Measurements from ENCODE around the gene DST. TPM values are rescaled to one million over a fixed set of nuclear protein-coding genes. Genes with fewer than 3 reads are reported as not detected.

Gene DST
- polyA plus RNA-seq, 1 of the 3 experiments (the other 2 are of a cell fraction), result 64.3 TPM

GRCh38 chr6:56458324-56458884, 184.3 kb downstream of the DST start:
- no peak for DNase-seq
- Histone ChIP-seq H3F3A (replicated peaks; ENCODE audit: insufficient read depth) (peaks cover 35% of the 10 kb centered on the region), H4K20me1 (ENCODE audit: insufficient read depth) (no peaks in the 10 kb centered on the region), H3K27me3 (ENCODE audit: insufficient read depth) (no peaks in the 10 kb centered on the region), H3K9me2 (no peaks in the 10 kb centered on the region), H3K4me2 (no peak overlapping the region), H3K9me3 (no peaks in the 10 kb centered on the region), H3K4me3 (ENCODE audit: low read depth in 2 of 2, low read length in 1 of 2) (no peak overlapping the region), H3K9ac (no peak overlapping the region), H2AFZ (ENCODE audit: low read depth) (no peak overlapping the region), H3K4me1 (ENCODE audit: control insufficient read depth in 1 of 2, insufficient read depth in 2 of 2, low read depth in 1 of 2, low read length in 1 of 2) (no peaks in the 10 kb centered on the region), H3K36me3 (replicated peaks in 1 of 2; ENCODE audit: control insufficient read depth in 1 of 2, insufficient read depth in 2 of 2, low read length in 1 of 2) (peaks cover 83 to 90% of the 10 kb centered on the region in 2 experiments), H3K27ac (ENCODE audit: low read depth in 2 of 2, low read length in 1 of 2) (peak overlapping the region; percentile 34 to 55; a peak in 3 of 4 replicates), H3K79me2 (ENCODE audit: insufficient read depth) (no peaks in the 10 kb centered on the region)
- TF ChIP-seq FOXM1 (IDR thresholded peaks at IDR 0.05; ENCODE audit: low read depth) (no peak), EZH2phosphoT487 (IDR thresholded peaks at IDR 0.05; ENCODE audit: borderline replicate concordance, low read depth) (no peak), EP300 (IDR thresholded peaks at IDR 0.05; ENCODE audit: borderline replicate concordance in 1 of 2, low read depth in 1 of 2, low read length in 1 of 2) (no peak), POLR2AphosphoS5 (IDR thresholded peaks at IDR 0.05; ENCODE audit: low read depth, low read length) (no peak), TCF12 (IDR thresholded peaks at IDR 0.05) (no peak), MEF2A (IDR thresholded peaks at IDR 0.05; ENCODE audit: borderline replicate concordance, low read depth) (no peak), FOXJ3 (CRISPR knock-in tag; IDR thresholded peaks at IDR 0.05) (no peak), NRF1 (IDR thresholded peaks at IDR 0.05; ENCODE audit: low read depth, low read length) (no peak), MXI1 (IDR thresholded peaks at IDR 0.05; ENCODE audit: low read depth, low read length) (no peak), CTCF (IDR thresholded peaks at IDR 0.05) (no peak), RXRA (IDR thresholded peaks at IDR 0.05; ENCODE audit: borderline replicate concordance, low read depth) (no peak), ELF1 (IDR thresholded peaks at IDR 0.05) (no peak), SMC3 (IDR thresholded peaks at IDR 0.05; ENCODE audit: low read depth, low read length) (no peak), IRF3 (IDR thresholded peaks at IDR 0.05; ENCODE audit: low read depth, low read length) (no peak), RAD21 (IDR thresholded peaks at IDR 0.05; ENCODE audit: low read length) (no peak)
- TF ChIP-seq, protein P1, sequence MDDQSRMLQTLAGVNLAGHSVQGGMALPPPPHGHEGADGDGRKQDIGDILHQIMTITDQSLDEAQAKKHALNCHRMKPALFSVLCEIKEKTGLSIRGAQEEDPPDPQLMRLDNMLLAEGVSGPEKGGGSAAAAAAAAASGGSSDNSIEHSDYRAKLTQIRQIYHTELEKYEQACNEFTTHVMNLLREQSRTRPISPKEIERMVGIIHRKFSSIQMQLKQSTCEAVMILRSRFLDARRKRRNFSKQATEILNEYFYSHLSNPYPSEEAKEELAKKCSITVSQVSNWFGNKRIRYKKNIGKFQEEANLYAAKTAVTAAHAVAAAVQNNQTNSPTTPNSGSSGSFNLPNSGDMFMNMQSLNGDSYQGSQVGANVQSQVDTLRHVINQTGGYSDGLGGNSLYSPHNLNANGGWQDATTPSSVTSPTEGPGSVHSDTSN (IDR thresholded peaks at IDR 0.05), result no peak
- TF ChIP-seq, protein P2, sequence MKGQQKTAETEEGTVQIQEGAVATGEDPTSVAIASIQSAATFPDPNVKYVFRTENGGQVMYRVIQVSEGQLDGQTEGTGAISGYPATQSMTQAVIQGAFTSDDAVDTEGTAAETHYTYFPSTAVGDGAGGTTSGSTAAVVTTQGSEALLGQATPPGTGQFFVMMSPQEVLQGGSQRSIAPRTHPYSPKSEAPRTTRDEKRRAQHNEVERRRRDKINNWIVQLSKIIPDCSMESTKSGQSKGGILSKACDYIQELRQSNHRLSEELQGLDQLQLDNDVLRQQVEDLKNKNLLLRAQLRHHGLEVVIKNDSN (IDR thresholded peaks at IDR 0.05; ENCODE audit: borderline replicate concordance, low read depth), result no peak
- TF ChIP-seq, protein P3, sequence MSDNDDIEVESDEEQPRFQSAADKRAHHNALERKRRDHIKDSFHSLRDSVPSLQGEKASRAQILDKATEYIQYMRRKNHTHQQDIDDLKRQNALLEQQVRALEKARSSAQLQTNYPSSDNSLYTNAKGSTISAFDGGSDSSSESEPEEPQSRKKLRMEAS (IDR thresholded peaks at IDR 0.05; ENCODE audit: low read depth), result no peak
- POLR2A ChIA-PET, result interaction anchor here (0.6 kb wide), 1 partner anchor 94 kb away, joined by 3 read pairs; no protein-coding TSS in a partner anchor
- CTCF ChIA-PET, result no interaction called here
- 97% methylated on average over 5 of the region's 5 CpGs for WGBS (ENCODE audit: low lambda C conversion rate)

Data from SK-N-SH (cell line).